WTC11 (cell line): ENCODE measurements around the gene IBA57.

Experiments
- ATF6 ChIP-seq: sonication (generic); formaldehyde crosslinking; IDR thresholded peaks from 2 replicates; pipeline ENCODE4 v1.8.1; 2023; ENCODE audit warnings: mild to moderate bottlenecking, missing genetic modification reagents
- CBFB ChIP-seq: sonication (generic); formaldehyde crosslinking; IDR thresholded peaks from 2 replicates; pipeline ENCODE4 v1.8.1; 2022; ENCODE audit warnings: mild to moderate bottlenecking, low read depth, missing genetic modification reagents
- CREB1 ChIP-seq: sonication (generic); formaldehyde crosslinking; IDR thresholded peaks from 2 replicates; pipeline ENCODE4 v1.8.0; 2023; ENCODE audit warnings: mild to moderate bottlenecking, missing genetic modification reagents
- CREM ChIP-seq: sonication (generic); formaldehyde crosslinking; IDR thresholded peaks from 2 replicates; pipeline ENCODE4 v1.8.1; 2022; ENCODE audit warnings: mild to moderate bottlenecking, missing genetic modification reagents, moderate library complexity
- ELF4 ChIP-seq: sonication (generic); formaldehyde crosslinking; IDR thresholded peaks from 2 replicates; pipeline ENCODE4 v1.8.1; 2022; ENCODE audit warnings: low read depth, mild to moderate bottlenecking, moderate library complexity, missing genetic modification reagents
- FOXP1 ChIP-seq: sonication (generic); formaldehyde crosslinking; IDR thresholded peaks from 2 replicates; pipeline ENCODE4 v1.8.0; 2022; ENCODE audit warnings: missing genetic modification reagents, mild to moderate bottlenecking, moderate library complexity, borderline replicate concordance
- KAT7 ChIP-seq: sonication (generic); formaldehyde crosslinking; IDR thresholded peaks from 2 replicates; pipeline ENCODE4 v1.8.1; 2023; ENCODE audit warnings: missing genetic modification reagents, mild to moderate bottlenecking, borderline replicate concordance
- NFYB ChIP-seq: sonication (generic); formaldehyde crosslinking; conservative IDR thresholded peaks from 2 replicates; pipeline ENCODE4 v1.8.0; 2022; ENCODE audit warnings: low read depth, missing genetic modification reagents
- TEAD4 ChIP-seq: sonication (generic); formaldehyde crosslinking; IDR thresholded peaks from 2 replicates; pipeline ENCODE4 v1.8.0; 2022; ENCODE audit warnings: mild to moderate bottlenecking, missing genetic modification reagents
- ZBTB43 ChIP-seq: sonication (generic); formaldehyde crosslinking; IDR thresholded peaks from 2 replicates; pipeline ENCODE4 v1.8.1; 2023; ENCODE audit warnings: mild to moderate bottlenecking, missing genetic modification reagents
- ZNF423 ChIP-seq: fragments of 250-450 bp; sonication (Bioruptor Pico); IDR thresholded peaks from 2 replicates; pipeline ENCODE4 v2.1.2; 2022; ENCODE audit warnings: mild to moderate bottlenecking, moderate library complexity
- TF ChIP-seq, protein P1 (sequence below): fragments of 200-600 bp; IDR thresholded peaks from 2 replicates; pipeline ENCODE4 v1.8.0; 2022; ENCODE audit warnings: antibody characterized with exemption
- TF ChIP-seq, protein P2 (sequence below): sonication (generic); formaldehyde crosslinking; IDR thresholded peaks from 2 replicates; pipeline ENCODE4 v1.8.0; 2022; ENCODE audit warnings: mild to moderate bottlenecking, missing genetic modification reagents
- TF ChIP-seq, protein P3 (sequence below): sonication (generic); formaldehyde crosslinking; conservative IDR thresholded peaks from 2 replicates; pipeline ENCODE4 v1.8.1; 2022; ENCODE audit warnings: mild to moderate bottlenecking, missing genetic modification reagents

GRCh38 chr1:228120857-228121489 lies 44.6 kb upstream of the IBA57 start:
- TF ChIP-seq, protein P1, sequence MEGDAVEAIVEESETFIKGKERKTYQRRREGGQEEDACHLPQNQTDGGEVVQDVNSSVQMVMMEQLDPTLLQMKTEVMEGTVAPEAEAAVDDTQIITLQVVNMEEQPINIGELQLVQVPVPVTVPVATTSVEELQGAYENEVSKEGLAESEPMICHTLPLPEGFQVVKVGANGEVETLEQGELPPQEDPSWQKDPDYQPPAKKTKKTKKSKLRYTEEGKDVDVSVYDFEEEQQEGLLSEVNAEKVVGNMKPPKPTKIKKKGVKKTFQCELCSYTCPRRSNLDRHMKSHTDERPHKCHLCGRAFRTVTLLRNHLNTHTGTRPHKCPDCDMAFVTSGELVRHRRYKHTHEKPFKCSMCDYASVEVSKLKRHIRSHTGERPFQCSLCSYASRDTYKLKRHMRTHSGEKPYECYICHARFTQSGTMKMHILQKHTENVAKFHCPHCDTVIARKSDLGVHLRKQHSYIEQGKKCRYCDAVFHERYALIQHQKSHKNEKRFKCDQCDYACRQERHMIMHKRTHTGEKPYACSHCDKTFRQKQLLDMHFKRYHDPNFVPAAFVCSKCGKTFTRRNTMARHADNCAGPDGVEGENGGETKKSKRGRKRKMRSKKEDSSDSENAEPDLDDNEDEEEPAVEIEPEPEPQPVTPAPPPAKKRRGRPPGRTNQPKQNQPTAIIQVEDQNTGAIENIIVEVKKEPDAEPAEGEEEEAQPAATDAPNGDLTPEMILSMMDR = no peak
- no peak for TF ChIP-seq ATF6
- no peak for TF ChIP-seq ELF4 (CRISPR knock-in tag)
- TF ChIP-seq NFYB = no peak
- TF ChIP-seq TEAD4 (CRISPR knock-in tag) = no peak
- no peak for TF ChIP-seq ZNF423 (CRISPR knock-in tag)
- no peak for TF ChIP-seq CREB1 (CRISPR knock-in tag)
- TF ChIP-seq FOXP1 (CRISPR knock-in tag) = no peak
- TF ChIP-seq KAT7 (CRISPR knock-in tag) = no peak
- no peak for TF ChIP-seq ZBTB43 (CRISPR knock-in tag)
- TF ChIP-seq, protein P2, sequence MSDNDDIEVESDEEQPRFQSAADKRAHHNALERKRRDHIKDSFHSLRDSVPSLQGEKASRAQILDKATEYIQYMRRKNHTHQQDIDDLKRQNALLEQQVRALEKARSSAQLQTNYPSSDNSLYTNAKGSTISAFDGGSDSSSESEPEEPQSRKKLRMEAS (CRISPR knock-in tag) = no peak
- no peak for TF ChIP-seq CREM (CRISPR knock-in tag)
- TF ChIP-seq CBFB (CRISPR knock-in tag) = no peak
- TF ChIP-seq, protein P3, sequence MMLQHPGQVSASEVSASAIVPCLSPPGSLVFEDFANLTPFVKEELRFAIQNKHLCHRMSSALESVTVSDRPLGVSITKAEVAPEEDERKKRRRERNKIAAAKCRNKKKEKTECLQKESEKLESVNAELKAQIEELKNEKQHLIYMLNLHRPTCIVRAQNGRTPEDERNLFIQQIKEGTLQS (CRISPR knock-in tag) = no peak
